ENCODE measurements around the gene MRAP2.
"Not testable (repeated sequence)": the region's sequence is repeated elsewhere in the genome, so short reads cannot be mapped to it uniquely, and the experiment has no call there.

The MRAP2 gene

GRCh38 chr6:84129588-84129987 is 96.0 kb downstream of the MRAP2 start:
- DNase-seq (ENCODE audit: low spot score): not testable (repeated sequence)

GRCh38 chr6:84133385-84133784 is 99.8 kb downstream of the MRAP2 start:
- DNase-seq (ENCODE audit: low spot score): not testable (repeated sequence)

- no peak for DNase-seq (ENCODE audit: low spot score)
These were observed 101.7 kb downstream of the MRAP2 start for GRCh38 chr6:84135291-84135690.

- DNase-seq (ENCODE audit: low spot score): no peak
These were observed 102.9 kb downstream of the MRAP2 start for GRCh38 chr6:84136364-84137050.

- no peak for DNase-seq (ENCODE audit: low spot score)
These were observed 103.4 kb downstream of the MRAP2 start for GRCh38 chr6:84137051-84137375.

- DNase-seq (ENCODE audit: low spot score): no peak
These were observed 104.5 kb downstream of the MRAP2 start for GRCh38 chr6:84137989-84138575.

GRCh38 chr6:84139311-84139710 is 105.7 kb downstream of the MRAP2 start:
- DNase-seq (ENCODE audit: low spot score): no peak

Measured in RKO (cell line).